Measurements from ENCODE around the gene LRP5.

The LRP5 gene

GRCh38 chr11:68349461-68350249 is 37.3 kb downstream of the LRP5 start:
- DNase-seq = no peak

GRCh38 chr11:68350759-68351449 is 38.5 kb downstream of the LRP5 start:
- DNase-seq = no peak

- DNase-seq = no peak
Observed at GRCh38 chr11:68351450-68352275, 39.3 kb downstream of the LRP5 start.

DNA sequence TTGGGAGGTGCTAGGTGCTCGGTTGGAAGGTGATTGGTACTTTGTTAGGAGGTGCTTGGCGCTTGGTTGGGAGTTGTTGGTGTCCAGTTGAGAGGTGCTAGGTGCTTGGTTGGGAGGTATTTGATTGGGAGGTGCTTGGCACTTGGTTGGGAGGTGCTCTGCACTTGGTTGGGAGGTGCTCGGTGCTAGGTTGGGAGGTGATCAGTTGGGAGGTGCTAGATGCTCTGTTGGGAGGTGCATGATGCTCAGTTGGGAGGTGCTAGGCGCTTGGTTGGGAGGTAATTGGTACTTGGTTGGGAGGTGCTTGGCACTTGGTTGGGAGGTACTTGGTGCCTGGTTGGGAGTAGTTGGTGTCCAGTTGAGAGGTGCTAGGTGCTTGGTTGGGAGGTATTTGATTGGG is 40.2 kb downstream of the LRP5 start:
- DNase-seq = no peak

GRCh38 chr11:68353118-68353517 is 40.7 kb downstream of the LRP5 start:
- DNase-seq = no peak

DNA sequence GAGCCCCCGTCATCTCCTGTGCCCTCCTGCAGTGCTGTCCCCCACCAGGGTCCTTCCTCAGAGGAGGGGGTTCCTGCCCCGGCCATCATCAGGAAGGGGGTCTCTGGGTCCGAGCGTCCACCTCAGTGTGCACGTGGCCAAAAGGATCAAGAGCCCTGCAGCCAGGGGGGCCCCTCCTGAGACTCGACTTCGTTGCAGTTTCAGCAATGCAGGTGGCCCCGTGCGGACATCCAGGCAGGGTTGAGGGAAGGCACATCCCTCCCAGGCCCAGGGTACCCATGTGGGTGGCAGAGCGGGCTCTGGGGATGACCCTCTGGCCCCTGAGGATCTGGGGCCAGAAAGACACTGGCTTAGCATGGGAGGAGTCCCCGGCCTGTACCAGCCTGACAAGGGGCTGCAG is 41.3 kb downstream of the LRP5 start:
- DNase-seq = no peak

- DNase-seq = no peak
Observed at GRCh38 chr11:68354148-68354872, 41.9 kb downstream of the LRP5 start.

DNA sequence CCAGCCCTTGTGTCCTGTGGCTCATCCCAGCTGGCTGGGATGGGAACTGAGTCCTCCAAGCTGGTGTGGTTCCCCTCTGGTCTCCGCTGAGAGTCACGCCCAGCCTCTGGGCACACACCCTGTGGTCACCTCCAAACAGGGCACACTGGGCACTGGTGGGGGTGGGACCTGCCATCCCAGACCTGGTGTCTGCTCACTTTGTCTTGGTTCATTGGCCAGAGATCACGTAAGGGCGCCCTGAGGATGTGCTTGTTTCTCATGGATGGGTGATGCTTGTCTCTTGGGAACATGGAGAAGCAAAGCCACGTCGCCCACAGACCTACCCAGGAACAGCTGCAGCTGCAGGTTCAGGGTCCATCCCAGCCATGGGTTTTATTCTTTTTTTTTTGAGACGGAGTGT is 43.1 kb downstream of the LRP5 start:
- no peak for DNase-seq

DNA sequence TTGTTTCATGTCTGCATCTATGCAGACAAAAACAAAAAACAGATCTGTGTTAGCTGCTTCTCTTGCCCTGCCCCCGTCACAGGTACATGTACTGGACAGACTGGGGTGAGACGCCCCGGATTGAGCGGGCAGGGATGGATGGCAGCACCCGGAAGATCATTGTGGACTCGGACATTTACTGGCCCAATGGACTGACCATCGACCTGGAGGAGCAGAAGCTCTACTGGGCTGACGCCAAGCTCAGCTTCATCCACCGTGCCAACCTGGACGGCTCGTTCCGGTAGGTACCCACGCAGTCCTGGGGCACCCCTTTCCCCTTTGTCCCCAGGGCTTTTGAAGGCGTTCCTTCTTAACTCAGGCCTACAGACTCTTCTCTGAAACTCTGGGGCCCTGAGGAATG is 45.2 kb downstream of the LRP5 start:
- no peak for DNase-seq

GRCh38 chr11:68358416-68358815 is 46.0 kb downstream of the LRP5 start:
- DNase-seq = no peak

- no peak for DNase-seq
Observed at GRCh38 chr11:68361702-68362101, 49.3 kb downstream of the LRP5 start.

- no peak for DNase-seq
Observed at GRCh38 chr11:68362801-68363379, 50.5 kb downstream of the LRP5 start.

GRCh38 chr11:68363776-68364175 is 51.4 kb downstream of the LRP5 start:
- no peak for DNase-seq

GRCh38 chr11:68364581-68364980 is 52.2 kb downstream of the LRP5 start:
- no peak for DNase-seq

- no peak for DNase-seq
Observed at GRCh38 chr11:68365943-68366435, 53.6 kb downstream of the LRP5 start.

- DNase-seq = no peak
Observed at GRCh38 chr11:68367252-68367651, 54.9 kb downstream of the LRP5 start.

DNA sequence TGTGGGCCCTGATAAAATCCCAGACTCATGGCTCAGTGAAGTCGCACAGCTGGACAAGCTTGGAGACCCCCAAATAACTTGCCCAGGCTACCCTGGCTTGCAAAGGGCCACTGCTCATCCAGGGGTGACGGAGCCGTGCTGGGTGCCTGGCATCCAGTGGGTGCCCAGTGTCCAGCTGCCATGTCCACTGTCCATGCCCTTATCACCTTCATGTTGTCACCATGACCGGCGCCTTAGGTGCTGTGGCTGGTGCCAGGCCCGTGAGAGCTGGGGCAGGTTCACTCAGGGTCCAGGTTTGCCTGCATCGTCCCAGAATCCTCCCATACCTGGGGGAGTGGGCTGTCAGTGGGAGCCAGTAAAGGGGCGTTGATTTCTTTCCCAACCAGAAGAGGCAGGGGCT is 57.4 kb downstream of the LRP5 start:
- no peak for DNase-seq

DNA sequence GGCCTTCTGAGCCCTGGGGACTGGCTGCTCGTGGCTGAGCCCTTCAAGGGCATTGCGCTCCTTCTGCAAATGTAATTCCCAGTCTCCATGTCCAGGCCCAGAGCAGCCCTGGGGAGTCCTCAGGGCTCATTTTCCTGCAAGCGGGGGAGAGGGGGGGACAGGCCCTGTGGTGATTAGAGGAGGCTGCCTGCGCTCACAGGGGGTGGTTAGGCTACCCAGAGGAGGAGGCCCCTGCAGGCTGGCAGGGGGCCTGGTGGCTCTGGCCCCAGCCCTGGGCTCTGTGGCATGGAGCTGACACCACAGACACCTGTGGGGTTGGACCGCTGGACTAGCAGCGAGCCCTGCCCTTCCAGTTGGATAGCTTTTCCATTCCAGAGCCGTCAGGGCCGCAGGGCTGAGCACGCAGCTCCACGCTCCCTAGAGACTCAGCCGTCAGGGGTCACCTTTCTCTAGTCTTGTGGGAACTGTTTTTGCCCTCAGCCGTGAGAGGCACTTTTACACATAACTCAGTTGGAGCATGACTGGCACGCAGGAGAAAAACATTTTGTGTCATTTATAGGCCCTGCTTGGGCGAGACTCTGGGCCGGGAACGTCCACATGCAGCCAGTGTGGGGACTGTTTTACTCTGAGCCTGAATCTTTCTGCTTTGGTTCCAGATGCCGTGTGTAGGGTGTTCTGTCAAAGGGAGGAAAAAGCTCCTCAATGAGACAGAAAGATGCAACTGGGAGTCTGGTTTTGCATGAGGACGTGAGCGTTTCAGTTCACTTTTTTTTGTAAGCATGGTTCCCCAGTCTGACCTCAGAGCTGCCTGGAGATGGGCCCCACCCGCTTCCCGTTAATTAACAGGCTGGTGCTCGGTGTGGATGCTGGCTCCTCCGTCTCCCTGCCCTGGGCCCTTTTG is 58.1 kb downstream of the LRP5 start:
- DNase-seq = no peak

DNA sequence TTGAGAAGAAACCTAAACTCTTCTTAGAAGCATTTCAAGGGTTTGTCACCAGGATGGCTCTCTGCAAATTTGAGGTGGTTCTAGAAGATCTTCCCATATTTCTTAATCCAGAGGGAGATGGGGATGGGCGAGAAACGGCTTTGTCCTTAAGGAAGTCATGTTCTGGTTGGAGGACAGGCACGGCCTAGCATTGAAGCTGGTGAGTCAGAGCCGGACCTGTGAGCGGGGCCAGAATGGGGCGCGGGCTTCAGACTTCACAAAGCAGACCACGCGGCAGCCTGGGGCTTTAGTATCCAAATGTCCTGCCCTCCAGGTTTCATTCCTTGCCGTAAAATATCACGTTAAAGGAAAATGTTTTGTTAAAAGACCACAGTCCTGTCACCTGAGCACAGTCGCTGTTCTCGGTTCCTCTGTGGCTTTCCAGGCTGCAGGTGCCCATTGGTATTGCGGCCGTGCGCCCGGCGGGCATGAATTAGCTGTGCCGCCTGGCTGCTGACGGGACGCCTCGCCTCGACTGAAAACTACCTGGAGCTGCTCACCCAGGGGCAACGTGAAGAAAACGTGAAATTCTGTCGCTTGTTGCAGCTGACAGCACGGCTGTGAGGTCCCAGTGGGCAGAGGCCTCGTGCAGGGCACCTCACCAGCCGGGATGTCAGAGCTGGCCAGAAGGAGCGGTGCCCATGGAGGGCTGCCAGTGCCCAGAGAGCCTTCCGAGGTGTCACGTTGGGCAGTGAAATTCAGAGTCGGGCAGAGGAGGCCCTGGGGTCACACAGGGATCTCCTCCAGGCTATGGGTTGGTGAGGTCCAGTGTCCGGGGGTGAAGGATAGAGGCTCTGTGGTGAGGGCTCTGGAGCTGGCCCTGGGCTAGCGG is 59.0 kb downstream of the LRP5 start:
- no peak for DNase-seq

DNA sequence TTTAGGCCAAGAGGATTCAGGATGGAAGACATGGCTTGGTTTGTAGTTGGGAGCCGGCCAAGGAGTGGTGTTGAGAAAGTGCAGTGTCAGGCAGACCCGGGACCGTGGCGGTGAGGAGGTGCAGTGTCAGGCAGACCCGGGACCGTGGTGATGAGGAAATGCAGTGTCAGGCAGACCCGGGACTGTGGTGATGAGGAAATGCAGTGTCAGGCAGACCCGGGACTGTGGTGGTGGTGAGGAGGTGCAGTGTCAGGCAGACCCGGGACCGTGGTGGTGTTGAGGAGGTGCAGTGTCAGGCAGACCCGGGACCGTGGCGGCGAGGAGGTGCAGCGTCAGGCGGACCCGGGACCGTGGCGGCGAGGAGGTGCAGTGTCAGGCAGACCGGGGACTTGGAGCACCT is 59.7 kb downstream of the LRP5 start:
- DNase-seq = no peak

Measured in NCI-H1694 (cell line).